PC-9 (cell line): ENCODE measurements around the gene ZMIZ1. TPM values are rescaled to one million over a fixed set of nuclear protein-coding genes. Genes with fewer than 3 reads are reported as not detected.

Source experiments
- BruUV-seq: library from RNA; stranded (reverse); fragments of 400-500 nt; replicated peaks from 2 replicates; lab custom pipeline; 2021; lab: Mats Ljungman, UMichigan
- CTCF ChIA-PET: fragments of 300-600 bp; sonication (Branson Sonifier 250); formaldehyde crosslinking; loops from one replicate; lab custom pipeline; 2022; ENCODE audit warnings: antibody characterized with exemption; lab: Charles Lee
- POLR2A ChIA-PET: fragments of 300-600 bp; sonication (Branson Sonifier 250); formaldehyde crosslinking; loops from one replicate; lab custom pipeline; 2022; ENCODE audit warnings: antibody characterized with exemption; ENCODE audit not compliant: unreplicated experiment; lab: Charles Lee
- DNase-seq, 2 experiments: peaks; one replicate each; pipeline versions ENCODE4 v3.0.0 to v3.0.0-alpha.2; 2015 to 2022; ENCODE audit warnings: mixed read lengths in 1 of 2
- H2AFZ ChIP-seq: fragments of 200-600 bp; sonication (generic); 2 replicates; pipeline ENCODE4 v1.8.1; 2017; ENCODE audit warnings: antibody characterized with exemption
- H3F3A ChIP-seq: fragments of 200-600 bp; sonication (generic); 2 replicates; pipeline ENCODE4 v1.8.1; 2017; ENCODE audit warnings: antibody characterized with exemption, mild to moderate bottlenecking, low read depth; ENCODE audit not compliant: insufficient read depth
- H3K27ac ChIP-seq: fragments of 200-600 bp; sonication (generic); 2 replicates; pipeline ENCODE4 v1.6.1; 2016; ENCODE audit warnings: mixed run types
- H3K27me3 ChIP-seq: fragments of 200-600 bp; sonication (generic); 2 replicates; pipeline ENCODE4 v1.6.1; 2016; ENCODE audit warnings: low read depth, mixed run types; ENCODE audit not compliant: insufficient read depth
- H3K36me3 ChIP-seq: fragments of 200-600 bp; sonication (generic); 2 replicates; pipeline ENCODE4 v1.6.1; 2016; ENCODE audit warnings: low read depth, mixed run types
- H3K4me1 ChIP-seq: fragments of 200-600 bp; sonication (generic); replicated peaks from 2 replicates; pipeline ENCODE4 v1.6.1; 2016; ENCODE audit warnings: mixed run types; ENCODE audit not compliant: insufficient read depth
- H3K4me2 ChIP-seq: fragments of 200-600 bp; sonication (generic); 2 replicates; pipeline ENCODE4 v1.6.1; 2017; ENCODE audit warnings: mixed run types
- H3K4me3 ChIP-seq: fragments of 200-600 bp; sonication (generic); 2 replicates; pipeline ENCODE4 v1.6.1; 2016; ENCODE audit warnings: mixed run types
- H3K79me2 ChIP-seq: fragments of 200-600 bp; sonication (generic); 2 replicates; pipeline ENCODE4 v1.6.1; 2017; ENCODE audit warnings: low read depth, mixed run types
- H3K9me2 ChIP-seq: fragments of 200-600 bp; sonication (generic); 2 replicates; pipeline ENCODE4 v1.8.1; 2017; ENCODE audit warnings: mild to moderate bottlenecking; ENCODE audit not compliant: insufficient read depth
- H3K9me3 ChIP-seq: fragments of 200-600 bp; sonication (generic); 2 replicates; pipeline ENCODE4 v1.8.1; 2016; ENCODE audit warnings: low read depth; ENCODE audit not compliant: insufficient read depth
- H4K20me1 ChIP-seq: fragments of 200-600 bp; sonication (generic); 2 replicates; pipeline ENCODE4 v1.8.1; 2017; ENCODE audit not compliant: insufficient read depth
- EZH2 ChIP-seq: fragments of 200-600 bp; sonication (generic); IDR thresholded peaks from 2 replicates; pipeline ENCODE4 v1.8.0; 2017; ENCODE audit warnings: antibody characterized with exemption, low read depth
- intact Hi-C: fragments of 100-400 bp; cut with micrococcal nuclease; formaldehyde crosslinking; loops from one replicate; pipeline ENCODE4 v1.10.0; 2022; ENCODE audit not compliant: unreplicated experiment
- total RNA-seq: library from RNA; stranded (reverse); gene quantifications from 2 replicates; pipeline ENCODE4 v1.2.3, GENCODE V29; 2021
- TF ChIP-seq, protein P1 (sequence below): fragments of 200-600 bp; sonication (generic); conservative IDR thresholded peaks from 2 replicates; pipeline ENCODE4 v1.6.1; 2017; ENCODE audit warnings: mixed run types, antibody characterized with exemption, mild to moderate bottlenecking, moderate library complexity

ZMIZ1 gene
- total RNA-seq, 1 experiment from 2014 or later: 47.6 TPM

DNA sequence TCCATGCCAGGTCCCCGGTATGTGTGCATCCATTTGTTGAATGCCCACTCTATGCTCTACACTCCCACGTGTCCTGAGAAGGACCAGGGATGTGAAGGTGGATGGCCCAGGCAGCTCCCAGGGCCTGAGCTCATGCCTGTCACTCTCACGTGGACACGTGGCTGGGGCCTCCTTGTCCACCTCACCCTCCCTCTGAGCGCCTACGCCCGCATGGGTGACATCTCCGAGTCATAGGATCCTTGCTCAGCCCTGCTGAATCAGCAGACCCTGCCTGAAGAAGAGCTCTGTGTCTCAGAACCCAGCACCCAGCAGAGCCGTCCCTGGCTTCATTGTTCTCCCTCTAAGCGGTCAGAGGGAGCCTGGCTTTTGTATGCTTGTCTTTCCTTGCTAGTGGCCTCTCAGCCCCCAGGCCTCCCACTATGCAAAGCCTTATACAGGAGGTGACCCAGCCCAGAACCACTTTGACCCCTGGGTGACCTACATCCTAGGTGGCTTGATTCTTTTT is 170.6 kb downstream of the ZMIZ1 start:
- Histone ChIP-seq H3K4me1 (peaks cover 49% of the 10 kb centered on the region), H3K27me3 (no peaks in the 10 kb centered on the region), H3K4me2 (peak overlapping the region; percentile 63; the same call in 1 of the 2 replicates), H3F3A (peaks cover 43% of the 10 kb centered on the region), H4K20me1 (no peaks in the 10 kb centered on the region; the same call in 1 of the 2 replicates), H3K27ac (peak overlapping the region; percentile 58), H3K36me3 (0 out of 2 replicates have a peak, but pooled peaks cover 4% of the 10 kb centered on the region), H3K9me2 (no peaks in the 10 kb centered on the region), H3K4me3 (no peak overlapping the region), H3K9me3 (no peaks in the 10 kb centered on the region), H2AFZ (no peak overlapping the region), H3K79me2 (0 out of 2 replicates have a peak, but pooled peaks cover under 1% of the 10 kb centered on the region)
- ChIA-PET POLR2A (interaction anchor here (0.6 kb wide), 3 partner anchors 76 to 1407 kb away, joined by 3 to 4 read pairs (median 4); no protein-coding TSS in a partner anchor), CTCF (no interaction called here)
- no TSS peak for BruUV-seq
- TF ChIP-seq, protein P1, sequence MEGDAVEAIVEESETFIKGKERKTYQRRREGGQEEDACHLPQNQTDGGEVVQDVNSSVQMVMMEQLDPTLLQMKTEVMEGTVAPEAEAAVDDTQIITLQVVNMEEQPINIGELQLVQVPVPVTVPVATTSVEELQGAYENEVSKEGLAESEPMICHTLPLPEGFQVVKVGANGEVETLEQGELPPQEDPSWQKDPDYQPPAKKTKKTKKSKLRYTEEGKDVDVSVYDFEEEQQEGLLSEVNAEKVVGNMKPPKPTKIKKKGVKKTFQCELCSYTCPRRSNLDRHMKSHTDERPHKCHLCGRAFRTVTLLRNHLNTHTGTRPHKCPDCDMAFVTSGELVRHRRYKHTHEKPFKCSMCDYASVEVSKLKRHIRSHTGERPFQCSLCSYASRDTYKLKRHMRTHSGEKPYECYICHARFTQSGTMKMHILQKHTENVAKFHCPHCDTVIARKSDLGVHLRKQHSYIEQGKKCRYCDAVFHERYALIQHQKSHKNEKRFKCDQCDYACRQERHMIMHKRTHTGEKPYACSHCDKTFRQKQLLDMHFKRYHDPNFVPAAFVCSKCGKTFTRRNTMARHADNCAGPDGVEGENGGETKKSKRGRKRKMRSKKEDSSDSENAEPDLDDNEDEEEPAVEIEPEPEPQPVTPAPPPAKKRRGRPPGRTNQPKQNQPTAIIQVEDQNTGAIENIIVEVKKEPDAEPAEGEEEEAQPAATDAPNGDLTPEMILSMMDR: no peak
- TF ChIP-seq EZH2: no peak
- intact Hi-C loops: no loop called here
- peak in 1 of 2 experiments; percentile 61 for DNase-seq

DNA sequence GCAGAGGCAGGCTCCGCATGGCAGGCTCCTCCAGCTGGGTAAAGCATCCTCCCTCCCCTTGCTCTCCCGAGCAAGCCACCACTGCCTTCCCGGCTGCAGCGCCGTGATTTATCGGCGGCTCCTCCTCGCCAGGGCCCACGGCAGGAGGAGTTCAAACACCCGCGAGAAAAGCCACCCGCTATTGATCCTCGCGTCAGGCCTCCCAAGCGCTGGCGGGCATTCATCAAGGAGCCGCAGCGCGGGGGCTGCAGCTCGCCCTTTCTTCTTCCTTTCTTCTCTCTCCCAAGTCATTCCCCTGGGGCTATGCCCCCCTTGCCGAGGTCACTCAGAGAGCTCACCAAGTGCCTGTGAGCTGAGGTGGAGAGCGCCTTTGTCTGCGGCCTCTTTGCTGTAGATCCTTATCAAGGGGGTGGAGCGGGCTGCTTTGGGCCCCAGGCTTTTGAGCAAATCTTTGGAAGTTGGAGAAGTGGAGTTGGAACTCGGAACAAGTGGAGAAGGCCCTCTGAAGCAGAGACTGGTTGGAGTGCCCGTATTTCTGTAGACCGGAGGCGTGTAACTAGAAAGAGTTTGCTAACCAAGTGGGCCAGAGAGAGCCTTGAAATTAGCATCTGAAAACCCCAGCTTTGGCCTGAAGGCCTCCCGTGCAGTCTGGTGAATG is 171.3 kb downstream of the ZMIZ1 start:
- Histone ChIP-seq H3K4me2 (no peak overlapping the region), H3K79me2 (peaks cover 7% of the 10 kb centered on the region; the same call in 1 of the 2 replicates), H3K36me3 (no peaks in the 10 kb centered on the region), H3K27ac (no peak overlapping the region), H3K4me3 (no peak overlapping the region), H4K20me1 (no peaks in the 10 kb centered on the region; the same call in none of the 2 replicates), H3K27me3 (no peaks in the 10 kb centered on the region), H3K9me2 (no peaks in the 10 kb centered on the region), H3F3A (peaks cover 43% of the 10 kb centered on the region), H2AFZ (no peak overlapping the region), H3K4me1 (peaks cover 46% of the 10 kb centered on the region), H3K9me3 (no peaks in the 10 kb centered on the region)
- CTCF ChIA-PET: interaction anchor here (0.7 kb wide), 2 partner anchors 1193 to 1216 kb away, joined by 4 to 8 read pairs; no protein-coding TSS in a partner anchor
- TF ChIP-seq, protein P1: no peak
- TF ChIP-seq EZH2: no peak
- BruUV-seq: no TSS peak
- intact Hi-C loops: loop anchor here (2.0 kb wide), 3 partner anchors 25 to 59 kb away; no protein-coding TSS in a partner anchor
- peak in 1 of 2 experiments; percentile 85 for DNase-seq
- POLR2A ChIA-PET: interaction anchor here (0.6 kb wide), 1 partner anchor 76 kb away, joined by 3 read pairs; no protein-coding TSS in a partner anchor

DNA sequence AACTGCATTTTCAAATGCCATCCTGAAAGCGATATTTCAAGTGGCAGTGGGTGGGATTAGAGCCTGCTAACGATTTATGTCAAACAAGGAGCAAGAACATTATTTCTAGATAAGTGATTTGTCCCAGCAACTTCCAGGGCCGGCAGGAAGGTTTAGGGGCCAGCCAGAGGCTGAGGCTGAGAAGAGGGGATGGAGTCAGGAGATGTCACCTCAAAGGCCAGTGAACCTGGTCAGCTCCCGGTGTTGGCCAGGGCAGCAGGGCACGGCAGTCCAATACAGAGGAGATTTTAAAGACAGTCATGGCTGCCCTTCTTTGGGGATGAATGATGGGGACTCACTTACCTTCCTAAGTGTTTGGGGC is 172.8 kb downstream of the ZMIZ1 start:
- H4K20me1 ChIP-seq: no peaks in the 10 kb centered on the region; the same call in none of the 2 replicates
- no peaks in the 10 kb centered on the region for H3K9me3 ChIP-seq
- no peak for DNase-seq
- no peak for TF ChIP-seq EZH2
- TF ChIP-seq, protein P1: no peak
- no peak overlapping the region for H2AFZ ChIP-seq
- no TSS peak for BruUV-seq
- peak overlapping the region; percentile 76 for H3K4me2 ChIP-seq
- H3K36me3 ChIP-seq: no peaks in the 10 kb centered on the region
- peak overlapping the region; percentile 66; the same call in 1 of the 2 replicates for H3K4me3 ChIP-seq
- peaks cover 40% of the 10 kb centered on the region for H3F3A ChIP-seq
- no peaks in the 10 kb centered on the region for H3K9me2 ChIP-seq
- peak overlapping the region; percentile 31; the same call in 1 of the 2 replicates for H3K27ac ChIP-seq
- peaks cover 15% of the 10 kb centered on the region; the same call in 1 of the 2 replicates for H3K79me2 ChIP-seq
- POLR2A ChIA-PET: interaction anchor here (0.7 kb wide), 1 partner anchor 273 kb away, joined by 15 read pairs; no protein-coding TSS in a partner anchor
- no peaks in the 10 kb centered on the region for H3K27me3 ChIP-seq
- intact Hi-C loops: loop anchor here (2.0 kb wide), 3 partner anchors 23 to 57 kb away; no protein-coding TSS in a partner anchor
- H3K4me1 ChIP-seq: peaks cover 43% of the 10 kb centered on the region
- CTCF ChIA-PET: interaction anchor here (0.5 kb wide), 1 partner anchor 21 kb away, joined by 3 read pairs; no protein-coding TSS in a partner anchor
